Keratinocyte (primary cell): ENCODE data around the gene C2. TPM values are rescaled to one million over a fixed set of nuclear protein-coding genes. Genes with fewer than 3 reads are reported as not detected.

Source experiments
- DNase-seq: peaks from one replicate; pipeline ENCODE4 v3.0.0-alpha.2; 2011; ENCODE audit warnings: low read depth, missing footprints, low spot score
- FAIRE-seq: peaks from 2 replicates; lab custom pipeline; 2011; peaks lifted over from hg19 to GRCh38; lab: Jason Lieb, UNC
- H2AFZ ChIP-seq: 2 replicates; pipeline ENCODE4 v1.6.0; 2012; ENCODE audit warnings: low read length, control low read depth, inconsistent platforms; ENCODE audit not compliant: control insufficient read depth
- H3K27ac ChIP-seq: 2 replicates; pipeline ENCODE4 v1.5.1; 2011; ENCODE audit warnings: low read length; ENCODE audit not compliant: control insufficient read depth, insufficient read depth
- H3K27me3 ChIP-seq: 3 replicates; pipeline ENCODE4 v1.6.0; 2011; ENCODE audit warnings: low read length; ENCODE audit not compliant: control insufficient read depth, insufficient read depth; ENCODE audit errors: extremely low read depth
- H3K36me3 ChIP-seq, 2 experiments: 2 replicates in 1 of 2; 3 replicates in 1 of 2; pipeline ENCODE4 v1.5.1; 2011; ENCODE audit warnings: low read length in 2 of 2, mild to moderate bottlenecking in 1 of 2; ENCODE audit not compliant: control insufficient read depth in 2 of 2, insufficient read depth in 2 of 2; ENCODE audit errors: extremely low read depth in 1 of 2
- H3K4me1 ChIP-seq: 3 replicates; pipeline ENCODE4 v1.5.1; 2011; ENCODE audit warnings: low read length; ENCODE audit not compliant: control insufficient read depth, insufficient read depth; ENCODE audit errors: extremely low read depth
- H3K4me2 ChIP-seq: 3 replicates; pipeline ENCODE4 v1.6.0; 2011; ENCODE audit warnings: low read depth, low read length; ENCODE audit not compliant: control insufficient read depth, insufficient read depth; ENCODE audit errors: extremely low read depth
- H3K4me3 ChIP-seq, 3 experiments: fragments of 200-600 bp in 1 of 3; sonication (generic) in 1 of 3; 2 replicates in 2 of 3; 3 replicates in 1 of 3; pipeline ENCODE4 v1.5.1; 2011 to 2016; ENCODE audit warnings: low read length in 3 of 3, mild to moderate bottlenecking in 3 of 3, control low read depth in 2 of 3, inconsistent platforms in 1 of 3, low read depth in 1 of 3, mixed read lengths in 1 of 3, mixed run types in 1 of 3, moderate library complexity in 1 of 3; ENCODE audit not compliant: control insufficient read depth in 2 of 3, insufficient read depth in 2 of 3; ENCODE audit errors: extremely low read depth in 1 of 3
- H3K79me2 ChIP-seq: 2 replicates; pipeline ENCODE4 v1.6.0; 2012; ENCODE audit warnings: low read length; ENCODE audit not compliant: control insufficient read depth, insufficient read depth
- H3K9ac ChIP-seq: 3 replicates; pipeline ENCODE4 v1.6.0; 2011; ENCODE audit warnings: low read length; ENCODE audit not compliant: control insufficient read depth, insufficient read depth; ENCODE audit errors: extremely low read depth
- H3K9me1 ChIP-seq: 3 replicates; pipeline ENCODE4 v1.6.0; 2011; ENCODE audit warnings: low read length; ENCODE audit not compliant: control insufficient read depth, insufficient read depth; ENCODE audit errors: extremely low read depth
- H3K9me3 ChIP-seq: 2 replicates; pipeline ENCODE4 v1.5.1; 2012; ENCODE audit warnings: low read depth, low read length; ENCODE audit not compliant: control insufficient read depth
- H4K20me1 ChIP-seq: 3 replicates; pipeline ENCODE4 v1.6.0; 2011; ENCODE audit warnings: low read length; ENCODE audit not compliant: control insufficient read depth, insufficient read depth; ENCODE audit errors: extremely low read depth
- EZH2 ChIP-seq: IDR thresholded peaks from one replicate; pipeline ENCODE4 v1.6.1; 2012; ENCODE audit warnings: inconsistent platforms, mild to moderate bottlenecking, low read length, moderate library complexity
- dilution Hi-C: fragments of 300-500 bp; cut with MboI; formaldehyde crosslinking; loops from one replicate; pipeline ENCODE4 v1.7.0; 2020; ENCODE audit warnings: low sequenced_read_pairs; ENCODE audit not compliant: extremely low pct_ligation_motif_present
- polyA plus RNA-seq, 5 experiments: library from polyadenylated mRNA; depleted of rRNA in 3 of 5; stranded (reverse) in 3 of 5; stranded (forward) in 1 of 5; unstranded in 1 of 5; fragments of >200 nt; gene quantifications; 1 replicate in 1 of 5; 2 replicates in 3 of 5; 3 replicates in 1 of 5; pipeline versions ENCODE4 v1.2.1 to v1.2.3, GENCODE V29; 2011 to 2012; ENCODE audit warnings: missing spikeins in 2 of 5, low read depth in 1 of 5, low replicate concordance in 1 of 5
- TF ChIP-seq, protein P1 (sequence below), 3 experiments: IDR thresholded peaks in 1 of 3; conservative IDR thresholded peaks in 1 of 3; optimal IDR thresholded peaks in 1 of 3; 2 replicates in 2 of 3; 3 replicates in 1 of 3; pipeline versions ENCODE3 to v1.5.1; 2011; ENCODE audit warnings: low read length in 3 of 3, mild to moderate bottlenecking in 3 of 3, moderate library complexity in 2 of 3, control low read depth in 1 of 3, inconsistent platforms in 1 of 3; ENCODE audit not compliant: insufficient read depth in 2 of 3; ENCODE audit errors: extremely low read depth in 1 of 3

C2 gene
- polyA plus RNA-seq, 1 donor (not counting 4 experiments of a cell fraction or from before 2014, with no cell fraction given), result not detected

DNA sequence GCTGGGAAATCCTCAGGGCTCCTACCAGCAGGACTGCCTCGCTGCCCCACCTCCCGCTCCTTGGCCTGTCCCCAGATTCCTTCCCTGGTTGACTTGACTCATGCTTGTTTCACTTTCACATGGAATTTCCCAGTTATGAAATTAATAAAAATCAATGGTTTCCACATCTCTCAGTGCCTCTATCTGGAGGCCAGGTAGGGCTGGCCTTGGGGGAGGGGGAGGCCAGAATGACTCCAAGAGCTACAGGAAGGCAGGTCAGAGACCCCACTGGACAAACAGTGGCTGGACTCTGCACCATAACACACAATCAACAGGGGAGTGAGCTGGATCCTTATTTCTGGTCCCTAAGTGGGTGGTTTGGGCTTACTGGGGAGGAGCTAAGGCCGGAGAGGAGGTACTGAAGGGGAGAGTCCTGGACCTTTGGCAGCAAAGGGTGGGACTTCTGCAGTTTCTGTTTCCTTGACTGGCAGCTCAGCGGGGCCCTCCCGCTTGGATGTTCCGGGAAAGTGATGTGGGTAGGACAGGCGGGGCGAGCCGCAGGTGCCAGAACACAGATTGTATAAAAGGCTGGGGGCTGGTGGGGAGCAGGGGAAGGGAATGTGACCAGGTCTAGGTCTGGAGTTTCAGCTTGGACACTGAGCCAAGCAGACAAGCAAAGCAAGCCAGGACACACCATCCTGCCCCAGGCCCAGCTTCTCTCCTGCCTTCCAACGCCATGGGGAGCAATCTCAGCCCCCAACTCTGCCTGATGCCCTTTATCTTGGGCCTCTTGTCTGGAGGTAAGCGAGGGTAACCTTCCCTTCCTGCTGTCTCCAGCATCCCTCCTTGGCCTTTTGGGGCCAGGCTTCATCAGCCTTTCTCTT, 18.2 kb downstream of the C2 start, which contains the start of gene CFB:
CFB (plus strand) TSS at position 589 of the 863 bp plus-strand sequence; CDS start at position 716, 127 bp downstream.
- Histone ChIP-seq H3K27ac (peak within 1 kb of the TSS; percentile 80), H4K20me1 (no peaks in the 10 kb centered on the region), H3K4me2 (peak within 1 kb of the TSS; percentile 90), H3K9me3 (no peaks in the 10 kb centered on the region), H3K9ac (peak within 1 kb of the TSS; percentile 68), H3K4me3 (peak within 1 kb of the TSS; percentile 15 to 50 (median 47)), H3K79me2 (no peaks in the 10 kb centered on the region), H2AFZ (peak within 1 kb of the TSS; percentile 94), H3K36me3 (no peaks in the 10 kb centered on the region), H3K9me1 (no peaks in the 10 kb centered on the region), H3K27me3 (peaks cover 8% of the 10 kb centered on the region), H3K4me1 (peaks cover 21% of the 10 kb centered on the region)
- FAIRE-seq (no peak), DNase-seq (no peak)
- TF ChIP-seq, protein P1, sequence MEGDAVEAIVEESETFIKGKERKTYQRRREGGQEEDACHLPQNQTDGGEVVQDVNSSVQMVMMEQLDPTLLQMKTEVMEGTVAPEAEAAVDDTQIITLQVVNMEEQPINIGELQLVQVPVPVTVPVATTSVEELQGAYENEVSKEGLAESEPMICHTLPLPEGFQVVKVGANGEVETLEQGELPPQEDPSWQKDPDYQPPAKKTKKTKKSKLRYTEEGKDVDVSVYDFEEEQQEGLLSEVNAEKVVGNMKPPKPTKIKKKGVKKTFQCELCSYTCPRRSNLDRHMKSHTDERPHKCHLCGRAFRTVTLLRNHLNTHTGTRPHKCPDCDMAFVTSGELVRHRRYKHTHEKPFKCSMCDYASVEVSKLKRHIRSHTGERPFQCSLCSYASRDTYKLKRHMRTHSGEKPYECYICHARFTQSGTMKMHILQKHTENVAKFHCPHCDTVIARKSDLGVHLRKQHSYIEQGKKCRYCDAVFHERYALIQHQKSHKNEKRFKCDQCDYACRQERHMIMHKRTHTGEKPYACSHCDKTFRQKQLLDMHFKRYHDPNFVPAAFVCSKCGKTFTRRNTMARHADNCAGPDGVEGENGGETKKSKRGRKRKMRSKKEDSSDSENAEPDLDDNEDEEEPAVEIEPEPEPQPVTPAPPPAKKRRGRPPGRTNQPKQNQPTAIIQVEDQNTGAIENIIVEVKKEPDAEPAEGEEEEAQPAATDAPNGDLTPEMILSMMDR (optimal IDR thresholded peaks at IDR 0.05 in 1 of 3, IDR thresholded peaks at IDR 0.05 in 1 of 3, conservative IDR thresholded peaks at IDR 0.05 in 1 of 3; ENCODE audit: extremely low read depth in 1 of 3, insufficient read depth in 2 of 3, low read length in 3 of 3), result no peak
- dilution Hi-C loops, result no loop called here

DNA sequence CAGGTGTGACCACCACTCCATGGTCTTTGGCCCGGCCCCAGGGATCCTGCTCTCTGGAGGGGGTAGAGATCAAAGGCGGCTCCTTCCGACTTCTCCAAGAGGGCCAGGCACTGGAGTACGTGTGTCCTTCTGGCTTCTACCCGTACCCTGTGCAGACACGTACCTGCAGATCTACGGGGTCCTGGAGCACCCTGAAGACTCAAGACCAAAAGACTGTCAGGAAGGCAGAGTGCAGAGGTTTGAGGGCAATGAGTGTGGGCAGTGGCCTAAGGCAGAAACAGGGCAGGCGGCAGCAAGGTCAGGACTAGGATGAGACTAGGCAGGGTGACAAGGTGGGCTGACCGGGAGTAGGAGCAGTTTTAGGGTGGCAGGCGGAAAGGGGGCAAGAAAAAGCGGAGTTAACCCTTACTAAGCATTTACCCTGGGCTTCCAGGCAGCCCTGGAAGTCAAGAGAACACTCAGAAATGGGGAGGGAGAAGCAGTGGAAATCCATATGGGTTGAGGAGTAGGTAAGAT, 18.9 kb downstream of the C2 start:
- no peak for FAIRE-seq
- H3K4me1 ChIP-seq, result peaks cover 21% of the 10 kb centered on the region
- no peak overlapping the region for H3K4me3 ChIP-seq
- H3K27ac ChIP-seq, result no peak overlapping the region
- no peaks in the 10 kb centered on the region for H3K9me1 ChIP-seq
- peak overlapping the region; percentile 94 for H2AFZ ChIP-seq
- H3K9me3 ChIP-seq, result no peaks in the 10 kb centered on the region
- peak overlapping the region; percentile 90 for H3K4me2 ChIP-seq
- peaks cover 8% of the 10 kb centered on the region for H3K27me3 ChIP-seq
- H4K20me1 ChIP-seq, result no peaks in the 10 kb centered on the region
- no peaks in the 10 kb centered on the region for H3K79me2 ChIP-seq
- H3K9ac ChIP-seq, result no peak overlapping the region
- dilution Hi-C loops, result no loop called here
- H3K36me3 ChIP-seq, result peaks cover 2 to 4% of the 10 kb centered on the region in 2 experiments
- DNase-seq, result no peak
- TF ChIP-seq EZH2, result no peak
- TF ChIP-seq, protein P1 (optimal IDR thresholded peaks at IDR 0.05 in 1 of 3, IDR thresholded peaks at IDR 0.05 in 1 of 3, conservative IDR thresholded peaks at IDR 0.05 in 1 of 3; ENCODE audit: extremely low read depth in 1 of 3, insufficient read depth in 2 of 3, low read length in 3 of 3), result no peak
